ENCODE results near the gene TMPRSS6.

Gene TMPRSS6

GRCh38 chr22:37117092-37117491 lies 7.6 kb upstream of the TMPRSS6 start:
- no peak for DNase-seq (ENCODE audit: low read depth in 2 of 2)

- no peak for DNase-seq (ENCODE audit: low read depth in 2 of 2)
Observed at GRCh38 chr22:37115032-37115431, 5.5 kb upstream of the TMPRSS6 start.

- no peak for DNase-seq (ENCODE audit: low read depth in 2 of 2)
Observed at GRCh38 chr22:37113757-37114156, 4.2 kb upstream of the TMPRSS6 start.

- no peak for DNase-seq (ENCODE audit: low read depth in 2 of 2)
Observed at GRCh38 chr22:37112084-37112728, 2.7 kb upstream of the TMPRSS6 start.

GRCh38 chr22:37111156-37111717 lies 1.7 kb upstream of the TMPRSS6 start:
- DNase-seq (ENCODE audit: low read depth in 2 of 2): no peak

GRCh38 chr22:37107816-37108621 lies 1.5 kb downstream of the TMPRSS6 start:
- no peak for DNase-seq (ENCODE audit: low read depth in 2 of 2)

- no peak for DNase-seq (ENCODE audit: low read depth in 2 of 2)
Observed at GRCh38 chr22:37105990-37106389, 3.5 kb downstream of the TMPRSS6 start.

GRCh38 chr22:37105154-37105553 lies 4.4 kb downstream of the TMPRSS6 start:
- DNase-seq (ENCODE audit: low read depth in 2 of 2): no peak

GRCh38 chr22:37103656-37104452 lies 5.7 kb downstream of the TMPRSS6 start:
- DNase-seq (ENCODE audit: low read depth in 2 of 2): no peak

- no peak for DNase-seq (ENCODE audit: low read depth in 2 of 2)
Observed at GRCh38 chr22:37103151-37103550, 6.4 kb downstream of the TMPRSS6 start.

- no peak for DNase-seq (ENCODE audit: low read depth in 2 of 2)
Observed at GRCh38 chr22:37101311-37102066, 8.0 kb downstream of the TMPRSS6 start.

GRCh38 chr22:37100589-37101127 lies 8.9 kb downstream of the TMPRSS6 start:
- no peak for DNase-seq (ENCODE audit: low read depth in 2 of 2)

GRCh38 chr22:37098976-37099591 lies 10.4 kb downstream of the TMPRSS6 start:
- DNase-seq (ENCODE audit: low read depth in 2 of 2): no peak

- DNase-seq (ENCODE audit: low read depth in 2 of 2): no peak
Observed at GRCh38 chr22:37097346-37097745, 12.2 kb downstream of the TMPRSS6 start.

- DNase-seq (ENCODE audit: low read depth in 2 of 2): peak; percentile 71 to 80
Observed at GRCh38 chr22:37095113-37095512, 14.4 kb downstream of the TMPRSS6 start.

GRCh38 chr22:37094239-37094638 lies 15.3 kb downstream of the TMPRSS6 start:
- no peak for DNase-seq (ENCODE audit: low read depth in 2 of 2)

GRCh38 chr22:37092997-37093396 lies 16.5 kb downstream of the TMPRSS6 start:
- no peak for DNase-seq (ENCODE audit: low read depth in 2 of 2)

GRCh38 chr22:37091994-37092393 lies 17.5 kb downstream of the TMPRSS6 start:
- no peak for DNase-seq (ENCODE audit: low read depth in 2 of 2)

GRCh38 chr22:37090920-37091695 lies 18.4 kb downstream of the TMPRSS6 start:
- no peak for DNase-seq (ENCODE audit: low read depth in 2 of 2)

- no peak for DNase-seq (ENCODE audit: low read depth in 2 of 2)
Observed at GRCh38 chr22:37089434-37089833, 20.1 kb downstream of the TMPRSS6 start.
